Hepatocyte (in vitro differentiated cells): ENCODE data around the gene TMA7B. TPM values are rescaled to one million over a fixed set of nuclear protein-coding genes. Genes with fewer than 3 reads are reported as not detected.

ENCODE experiments used
- DNase-seq: peaks from one replicate; pipeline ENCODE4 v3.0.0-alpha.2; 2016; ENCODE audit warnings: low spot score
- H2AFZ ChIP-seq: fragments of 200-600 bp; sonication (generic); 2 replicates; pipeline ENCODE4 v1.6.0; 2016; ENCODE audit warnings: antibody characterized with exemption, mild to moderate bottlenecking
- H3K27ac ChIP-seq: fragments of 200-600 bp; sonication (generic); 2 replicates; pipeline ENCODE4 v1.5.1; 2016; ENCODE audit warnings: mild to moderate bottlenecking
- H3K27me3 ChIP-seq: fragments of 200-600 bp; sonication (generic); 2 replicates; pipeline ENCODE4 v1.6.1; 2016
- H3K36me3 ChIP-seq: fragments of 200-600 bp; sonication (generic); replicated peaks from 2 replicates; pipeline ENCODE4 v1.5.1; 2016; ENCODE audit warnings: low read depth; ENCODE audit not compliant: insufficient read depth
- H3K4me1 ChIP-seq: fragments of 200-600 bp; sonication (generic); 2 replicates; pipeline ENCODE4 v1.5.1; 2016; ENCODE audit warnings: mild to moderate bottlenecking, moderate library complexity; ENCODE audit not compliant: insufficient read depth
- H3K4me2 ChIP-seq: fragments of 200-600 bp; sonication (generic); 2 replicates; pipeline ENCODE4 v1.6.0; 2016
- H3K4me3 ChIP-seq: fragments of 200-600 bp; sonication (generic); 2 replicates; pipeline ENCODE4 v1.5.1; 2016; ENCODE audit warnings: mild to moderate bottlenecking
- H3K79me2 ChIP-seq: fragments of 200-600 bp; sonication (generic); 2 replicates; pipeline ENCODE4 v1.6.0; 2017; ENCODE audit warnings: mild to moderate bottlenecking
- H3K9me2 ChIP-seq: fragments of 200-600 bp; sonication (generic); replicated peaks from 2 replicates; pipeline ENCODE4 v1.6.0; 2017; ENCODE audit warnings: mild to moderate bottlenecking; ENCODE audit not compliant: insufficient read depth
- H3K9me3 ChIP-seq: fragments of 200-600 bp; sonication (generic); 2 replicates; pipeline ENCODE4 v1.5.1; 2016; ENCODE audit warnings: low read depth, mild to moderate bottlenecking
- H4K20me1 ChIP-seq: fragments of 200-600 bp; sonication (generic); 2 replicates; pipeline ENCODE4 v1.6.0; 2016; ENCODE audit warnings: mild to moderate bottlenecking; ENCODE audit not compliant: insufficient read depth, poor library complexity, severe bottlenecking
- EZH2 ChIP-seq: fragments of 200-600 bp; sonication (generic); IDR thresholded peaks from 2 replicates; pipeline ENCODE4 v1.6.1; 2016; ENCODE audit warnings: antibody characterized with exemption, mild to moderate bottlenecking, borderline replicate concordance
- EZH2phosphoT487 ChIP-seq: fragments of 200-600 bp; sonication (generic); IDR thresholded peaks from one replicate; pipeline ENCODE4 v1.6.1; 2018; ENCODE audit warnings: antibody characterized with exemption, mild to moderate bottlenecking, low read depth, moderate library complexity; ENCODE audit not compliant: unreplicated experiment, severe bottlenecking
- WGBS: methylation state at CpG from one replicate; pipeline ENCODE4 v1.1.6; 2016; ENCODE audit warnings: low lambda C conversion rate; ENCODE audit errors: missing lambda C conversion rate; 5-methylcytosine and 5-hydroxymethylcytosine counted together
- polyA plus RNA-seq: library from polyadenylated mRNA; unstranded; fragments of >200 nt; fragmentation: Nextera tagmentation; extraction: Ambion mirVana; gene quantifications from 2 replicates; pipeline ENCODE4 v1.2.1, GENCODE V29; 2016
- total RNA-seq: library from RNA; depleted of rRNA; stranded (reverse); fragments of >200 nt; gene quantifications from 2 replicates; pipeline ENCODE4 v1.2.3, GENCODE V29; 2014
- TF ChIP-seq, protein P1 (sequence below): fragments of 200-600 bp; sonication (generic); IDR thresholded peaks from 2 replicates; pipeline ENCODE4 v1.5.1; 2016; ENCODE audit warnings: antibody characterized with exemption, mild to moderate bottlenecking; ENCODE audit not compliant: poor library complexity

TMA7B gene
- total and polyA plus RNA-seq, 2 experiments from 2014 or later: not detected

GRCh38 chr22:39988386-39989114, 28.4 kb downstream of the TMA7B start:
- H3K27ac ChIP-seq: no peak overlapping the region
- no peak for TF ChIP-seq EZH2phosphoT487
- TF ChIP-seq EZH2: no peak
- TF ChIP-seq, protein P1, sequence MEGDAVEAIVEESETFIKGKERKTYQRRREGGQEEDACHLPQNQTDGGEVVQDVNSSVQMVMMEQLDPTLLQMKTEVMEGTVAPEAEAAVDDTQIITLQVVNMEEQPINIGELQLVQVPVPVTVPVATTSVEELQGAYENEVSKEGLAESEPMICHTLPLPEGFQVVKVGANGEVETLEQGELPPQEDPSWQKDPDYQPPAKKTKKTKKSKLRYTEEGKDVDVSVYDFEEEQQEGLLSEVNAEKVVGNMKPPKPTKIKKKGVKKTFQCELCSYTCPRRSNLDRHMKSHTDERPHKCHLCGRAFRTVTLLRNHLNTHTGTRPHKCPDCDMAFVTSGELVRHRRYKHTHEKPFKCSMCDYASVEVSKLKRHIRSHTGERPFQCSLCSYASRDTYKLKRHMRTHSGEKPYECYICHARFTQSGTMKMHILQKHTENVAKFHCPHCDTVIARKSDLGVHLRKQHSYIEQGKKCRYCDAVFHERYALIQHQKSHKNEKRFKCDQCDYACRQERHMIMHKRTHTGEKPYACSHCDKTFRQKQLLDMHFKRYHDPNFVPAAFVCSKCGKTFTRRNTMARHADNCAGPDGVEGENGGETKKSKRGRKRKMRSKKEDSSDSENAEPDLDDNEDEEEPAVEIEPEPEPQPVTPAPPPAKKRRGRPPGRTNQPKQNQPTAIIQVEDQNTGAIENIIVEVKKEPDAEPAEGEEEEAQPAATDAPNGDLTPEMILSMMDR: no peak
- H3K4me1 ChIP-seq: no peaks in the 10 kb centered on the region
- peaks cover 6% of the 10 kb centered on the region for H3K27me3 ChIP-seq
- H3K9me2 ChIP-seq: no peaks in the 10 kb centered on the region
- H3K9me3 ChIP-seq: no peaks in the 10 kb centered on the region
- no peak for DNase-seq
- no peak overlapping the region for H3K4me2 ChIP-seq
- H3K4me3 ChIP-seq: no peak overlapping the region
- H4K20me1 ChIP-seq: no peaks in the 10 kb centered on the region
- no peak overlapping the region for H2AFZ ChIP-seq
- no peaks in the 10 kb centered on the region for H3K36me3 ChIP-seq
- H3K79me2 ChIP-seq: no peaks in the 10 kb centered on the region
- WGBS: 71% methylated on average over 10 of the region's 10 CpGs

DNA sequence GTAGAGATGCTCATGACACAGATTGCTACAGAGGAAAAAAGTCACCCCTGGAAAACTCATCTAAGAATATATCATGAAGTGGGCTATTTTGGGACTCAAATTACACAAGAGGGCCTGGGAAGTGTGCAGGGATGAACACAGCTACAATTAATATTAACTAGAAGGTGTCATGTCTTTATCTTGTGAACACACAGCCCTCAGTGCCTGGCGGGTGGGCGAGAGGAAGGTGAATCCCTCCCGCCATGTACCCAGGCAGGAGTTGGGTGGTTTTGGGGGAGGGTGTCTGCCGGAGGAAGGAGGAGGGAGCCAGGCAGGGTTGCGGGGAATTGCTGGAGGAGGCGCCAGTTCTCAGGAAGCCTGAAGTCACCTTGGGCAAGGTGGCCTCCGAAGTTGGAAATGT, 29.4 kb downstream of the TMA7B start:
- no peak overlapping the region for H2AFZ ChIP-seq
- H3K4me3 ChIP-seq: no peak overlapping the region
- no peaks in the 10 kb centered on the region for H3K36me3 ChIP-seq
- H3K79me2 ChIP-seq: no peaks in the 10 kb centered on the region
- H3K27ac ChIP-seq: peak overlapping the region; percentile 66
- peaks cover 4% of the 10 kb centered on the region for H3K4me1 ChIP-seq
- TF ChIP-seq, protein P1: no peak
- TF ChIP-seq EZH2 (no peak), EZH2phosphoT487 (no peak)
- DNase-seq: no peak
- no peaks in the 10 kb centered on the region for H3K9me3 ChIP-seq
- H3K4me2 ChIP-seq: no peak overlapping the region
- no peaks in the 10 kb centered on the region for H4K20me1 ChIP-seq
- 84% methylated on average over 7 of the region's 7 CpGs for WGBS
- peaks cover 9% of the 10 kb centered on the region for H3K27me3 ChIP-seq
- H3K9me2 ChIP-seq: no peaks in the 10 kb centered on the region

GRCh38 chr22:39990686-39991085, 30.5 kb downstream of the TMA7B start:
- Histone ChIP-seq H3K36me3 (no peaks in the 10 kb centered on the region), H3K4me3 (no peak overlapping the region), H4K20me1 (no peaks in the 10 kb centered on the region), H3K79me2 (peaks cover 2% of the 10 kb centered on the region), H2AFZ (no peak overlapping the region), H3K27ac (peak overlapping the region; percentile 66), H3K9me3 (no peaks in the 10 kb centered on the region), H3K9me2 (no peaks in the 10 kb centered on the region), H3K4me1 (peaks cover 4% of the 10 kb centered on the region), H3K4me2 (peak overlapping the region; percentile 26), H3K27me3 (peaks cover 9% of the 10 kb centered on the region)
- DNase-seq: no peak
- TF ChIP-seq, protein P1: no peak
- TF ChIP-seq EZH2 (no peak), EZH2phosphoT487 (no peak)
- 50% methylated on average over 3 of the region's 3 CpGs for WGBS
